Liver (tissue), 3 donors: ENCODE results near the gene RPGRIP1.

Experiments used
- JUND ChIP-seq, 2 donors: IDR thresholded peaks; 2 replicates each; pipeline ENCODE4 v1.6.1; 2016; ENCODE audit warnings: antibody characterized with exemption in 2 of 2
- YY1 ChIP-seq: IDR thresholded peaks from 2 replicates; pipeline ENCODE4 v1.6.1; 2016; ENCODE audit warnings: antibody characterized with exemption, mild to moderate bottlenecking
- TF ChIP-seq, protein P1 (sequence below): fragments of 150-350 bp; IDR thresholded peaks from 2 replicates; pipeline ENCODE4 v1.5.1; 2017; ENCODE audit warnings: improper control_type of control experiment, low read depth, low read length; ENCODE audit not compliant: missing input control
- TF ChIP-seq, protein P2 (sequence below): IDR thresholded peaks from 2 replicates; pipeline ENCODE4 v1.6.1; 2016; ENCODE audit warnings: antibody characterized with exemption
- donor health status: healthy.
- donor health status: healthy.

GRCh38 chr14:21308479-21309237, 28.8 kb downstream of the RPGRIP1 start:
- TF ChIP-seq, protein P1, sequence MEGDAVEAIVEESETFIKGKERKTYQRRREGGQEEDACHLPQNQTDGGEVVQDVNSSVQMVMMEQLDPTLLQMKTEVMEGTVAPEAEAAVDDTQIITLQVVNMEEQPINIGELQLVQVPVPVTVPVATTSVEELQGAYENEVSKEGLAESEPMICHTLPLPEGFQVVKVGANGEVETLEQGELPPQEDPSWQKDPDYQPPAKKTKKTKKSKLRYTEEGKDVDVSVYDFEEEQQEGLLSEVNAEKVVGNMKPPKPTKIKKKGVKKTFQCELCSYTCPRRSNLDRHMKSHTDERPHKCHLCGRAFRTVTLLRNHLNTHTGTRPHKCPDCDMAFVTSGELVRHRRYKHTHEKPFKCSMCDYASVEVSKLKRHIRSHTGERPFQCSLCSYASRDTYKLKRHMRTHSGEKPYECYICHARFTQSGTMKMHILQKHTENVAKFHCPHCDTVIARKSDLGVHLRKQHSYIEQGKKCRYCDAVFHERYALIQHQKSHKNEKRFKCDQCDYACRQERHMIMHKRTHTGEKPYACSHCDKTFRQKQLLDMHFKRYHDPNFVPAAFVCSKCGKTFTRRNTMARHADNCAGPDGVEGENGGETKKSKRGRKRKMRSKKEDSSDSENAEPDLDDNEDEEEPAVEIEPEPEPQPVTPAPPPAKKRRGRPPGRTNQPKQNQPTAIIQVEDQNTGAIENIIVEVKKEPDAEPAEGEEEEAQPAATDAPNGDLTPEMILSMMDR = no peak
- TF ChIP-seq YY1 = peak; percentile 99
- TF ChIP-seq, protein P2, sequence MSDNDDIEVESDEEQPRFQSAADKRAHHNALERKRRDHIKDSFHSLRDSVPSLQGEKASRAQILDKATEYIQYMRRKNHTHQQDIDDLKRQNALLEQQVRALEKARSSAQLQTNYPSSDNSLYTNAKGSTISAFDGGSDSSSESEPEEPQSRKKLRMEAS = peak; percentile 90
- peak; percentile 33 to 35 for TF ChIP-seq JUND (IDR thresholded peaks at IDR 0.05)
